ENCODE data around the gene CAPS.

CAPS gene

GRCh38 chr19:5935473-5936291 is 21.6 kb downstream of the CAPS start:
- no peak for DNase-seq

GRCh38 chr19:5936292-5936592 is 22.2 kb downstream of the CAPS start:
- no peak for DNase-seq

- no peak for DNase-seq
Observed at GRCh38 chr19:5937550-5937949, 23.5 kb downstream of the CAPS start.

GRCh38 chr19:5940260-5941208 is 26.5 kb downstream of the CAPS start:
- DNase-seq: no peak

GRCh38 chr19:5941673-5942072 is 27.6 kb downstream of the CAPS start:
- DNase-seq: no peak

- DNase-seq: no peak
Observed at GRCh38 chr19:5943045-5943444, 29.0 kb downstream of the CAPS start.

GRCh38 chr19:5943623-5944022 is 29.6 kb downstream of the CAPS start:
- DNase-seq: no peak

GRCh38 chr19:5947435-5947834 is 33.4 kb downstream of the CAPS start:
- DNase-seq: no peak

- no peak for DNase-seq
Observed at GRCh38 chr19:5948752-5949564, 34.9 kb downstream of the CAPS start.

- DNase-seq: no peak
Observed at GRCh38 chr19:5949792-5950305, 35.8 kb downstream of the CAPS start.

- no peak for DNase-seq
Observed at GRCh38 chr19:5950741-5951140, 36.7 kb downstream of the CAPS start.

- DNase-seq: no peak
Observed at GRCh38 chr19:5951338-5951861, 37.3 kb downstream of the CAPS start.

- DNase-seq: no peak
Observed at GRCh38 chr19:5952193-5953029, 38.4 kb downstream of the CAPS start.

- DNase-seq: peak; percentile 6
Observed at GRCh38 chr19:5953030-5953589, 39.1 kb downstream of the CAPS start.

- peak; percentile 42 for DNase-seq
Observed at GRCh38 chr19:5953680-5954213, 39.7 kb downstream of the CAPS start.

GRCh38 chr19:5954293-5954692 is 40.2 kb downstream of the CAPS start:
- no peak for DNase-seq

GRCh38 chr19:5955636-5955935 is 41.5 kb downstream of the CAPS start:
- DNase-seq: no peak

GRCh38 chr19:5956323-5956722 is 42.3 kb downstream of the CAPS start:
- no peak for DNase-seq

- no peak for DNase-seq
Observed at GRCh38 chr19:5956728-5957127, 42.7 kb downstream of the CAPS start.

GRCh38 chr19:5957170-5957569 is 43.1 kb downstream of the CAPS start:
- DNase-seq: no peak
